ENCODE data around the gene STRA8. TPM values are rescaled to one million over a fixed set of nuclear protein-coding genes. Genes with fewer than 3 reads are reported as not detected.
A peak's percentile ranks its signal among the peaks of the same experiment; 100 is the strongest.

Gene STRA8
- total RNA-seq, 1 donor from 2014 or later: not detected

- H3K27me3 ChIP-seq: no peaks in the 10 kb centered on the region
- DNase-seq (ENCODE audit: low spot score in 2 of 2): peak in 1 of 2 donors; percentile 34
- no peak for TF ChIP-seq CTCF (IDR thresholded peaks at IDR 0.05)
- no peaks in the 10 kb centered on the region for H3K9me3 ChIP-seq
- no peak overlapping the region for H3K4me3 ChIP-seq
- H3K36me3 ChIP-seq: no peaks in the 10 kb centered on the region
- intact Hi-C loops (cut with DNase I): no loop called here
- H3K4me1 ChIP-seq: no peaks in the 10 kb centered on the region
- H3K27ac ChIP-seq: no peak overlapping the region
Observed at GRCh38 chr7:135246191-135246825, 12.7 kb downstream of the STRA8 start.

GRCh38 chr7:135247746-135248471 is 14.3 kb downstream of the STRA8 start:
- no peaks in the 10 kb centered on the region for H3K9me3 ChIP-seq
- no peak overlapping the region for H3K4me3 ChIP-seq
- no peaks in the 10 kb centered on the region for H3K36me3 ChIP-seq
- no peak overlapping the region for H3K27ac ChIP-seq
- no peaks in the 10 kb centered on the region for H3K27me3 ChIP-seq
- DNase-seq (ENCODE audit: low spot score in 2 of 2): peak in 1 of 2 donors; percentile 45
- TF ChIP-seq CTCF (IDR thresholded peaks at IDR 0.05): no peak
- peaks cover 0 to under 1% of the 10 kb centered on the region in 2 donors for H3K4me1 ChIP-seq
- intact Hi-C loops (cut with DNase I): no loop called here

- Histone ChIP-seq H3K9me3 (no peaks in the 10 kb centered on the region), H3K4me1 (peaks cover 4 to 7% of the 10 kb centered on the region in 2 donors), H3K4me3 (no peak overlapping the region), H3K27me3 (no peaks in the 10 kb centered on the region), H3K27ac (no peak overlapping the region), H3K36me3 (no peaks in the 10 kb centered on the region)
- peak in 1 of 2 donors; percentile 18 for DNase-seq (ENCODE audit: low spot score in 2 of 2)
- TF ChIP-seq CTCF (IDR thresholded peaks at IDR 0.05): no peak
- intact Hi-C loops (cut with DNase I): no loop called here
Observed at GRCh38 chr7:135248546-135248945, 14.9 kb downstream of the STRA8 start.

- no peak overlapping the region for H3K4me3 ChIP-seq
- intact Hi-C loops (cut with DNase I): loop anchor here (2.0 to 5.0 kb wide), 2 partner anchors 41 to 79 kb away; partner anchors contain the start of genes CYREN and WDR91
- peak overlapping the region in 1 of 2 donors; percentile 84 for H3K27ac ChIP-seq
- no peak for TF ChIP-seq CTCF (IDR thresholded peaks at IDR 0.05)
- peak in 1 of 2 donors; percentile 33 for DNase-seq (ENCODE audit: low spot score in 2 of 2)
- H3K4me1 ChIP-seq: peaks cover 11 to 20% of the 10 kb centered on the region in 2 donors
- H3K9me3 ChIP-seq: no peaks in the 10 kb centered on the region
- no peaks in the 10 kb centered on the region for H3K27me3 ChIP-seq
- H3K36me3 ChIP-seq: no peaks in the 10 kb centered on the region
Observed at GRCh38 chr7:135251496-135252391, 18.1 kb downstream of the STRA8 start.
